ENCODE measurements around the gene KLHL7. TPM values are rescaled to one million over a fixed set of nuclear protein-coding genes. Genes with fewer than 3 reads are reported as not detected.
"Not testable (repeated sequence)": the region's sequence is repeated elsewhere in the genome, so short reads cannot be mapped to it uniquely, and the experiment has no call there.

KLHL7 gene
- total RNA-seq, 3 donors from 2014 or later: 17.0 to 20.2 (median 18.1) TPM

- ATAC-seq: no peak
- H3K9me3 Mint-ChIP-seq: no peaks in the 10 kb centered on the region
- DNase-seq: no peak
Observed at GRCh38 chr7:23183279-23184012, 77.9 kb downstream of the KLHL7 start.

DNA sequence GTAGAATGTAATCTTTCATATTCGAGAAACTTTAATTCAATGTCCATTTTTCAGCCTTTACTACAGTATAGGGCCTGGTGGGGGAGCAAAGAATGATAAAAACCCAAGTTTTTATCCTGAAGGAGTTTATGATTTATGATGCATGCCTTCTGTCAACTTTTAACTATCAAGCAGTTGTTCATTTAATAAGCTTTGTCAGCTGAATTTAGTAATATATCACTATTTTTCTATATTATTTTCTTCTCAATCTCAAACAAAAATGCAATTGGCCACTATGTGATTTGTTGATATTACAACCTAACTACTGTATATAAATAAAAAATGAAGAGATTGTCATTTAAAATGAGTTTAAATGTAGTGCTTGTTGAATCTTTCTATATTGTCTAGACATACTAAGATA, 78.7 kb downstream of the KLHL7 start:
- Mint-ChIP-seq H3K9me3 (no peaks in the 10 kb centered on the region), H3K27me3 (ENCODE audit: low read depth) (no peaks in the 10 kb centered on the region), H3K4me1 (ENCODE audit: low read depth) (peaks cover 37% of the 10 kb centered on the region), H3K36me3 (ENCODE audit: insufficient read depth) (peaks cover 13% of the 10 kb centered on the region), H3K4me3 (peak overlapping the region; percentile 70)
- ATAC-seq (no peak), DNase-seq (no peak)

More at GRCh38 chr7:23183279-23184012, 77.9 kb downstream of the KLHL7 start:
- Mint-ChIP-seq H3K4me1 (ENCODE audit: low read depth) (peaks cover 37% of the 10 kb centered on the region), H3K4me3 (peak overlapping the region; percentile 89), H3K36me3 (ENCODE audit: insufficient read depth) (peaks cover 11% of the 10 kb centered on the region), H3K27me3 (ENCODE audit: low read depth) (no peaks in the 10 kb centered on the region)

- ATAC-seq: no peak
- no peaks in the 10 kb centered on the region for H3K27me3 Mint-ChIP-seq (ENCODE audit: low read depth)
- peaks cover 15% of the 10 kb centered on the region for H3K36me3 Mint-ChIP-seq (ENCODE audit: insufficient read depth)
- peaks cover 37% of the 10 kb centered on the region for H3K4me1 Mint-ChIP-seq (ENCODE audit: low read depth)
- H3K9me3 Mint-ChIP-seq: no peaks in the 10 kb centered on the region
- H3K4me3 Mint-ChIP-seq: no peak overlapping the region
- DNase-seq: no peak
Observed at GRCh38 chr7:23184709-23185359, 79.2 kb downstream of the KLHL7 start.

- Mint-ChIP-seq H3K9me3 (no peaks in the 10 kb centered on the region), H3K4me1 (ENCODE audit: low read depth) (peaks cover 30% of the 10 kb centered on the region), H3K27me3 (ENCODE audit: low read depth) (no peaks in the 10 kb centered on the region), H3K36me3 (ENCODE audit: insufficient read depth) (peaks cover 18% of the 10 kb centered on the region), H3K4me3 (no peak overlapping the region)
- ATAC-seq (no peak), DNase-seq (no peak)
Observed at GRCh38 chr7:23185980-23186379, 80.4 kb downstream of the KLHL7 start.

DNA sequence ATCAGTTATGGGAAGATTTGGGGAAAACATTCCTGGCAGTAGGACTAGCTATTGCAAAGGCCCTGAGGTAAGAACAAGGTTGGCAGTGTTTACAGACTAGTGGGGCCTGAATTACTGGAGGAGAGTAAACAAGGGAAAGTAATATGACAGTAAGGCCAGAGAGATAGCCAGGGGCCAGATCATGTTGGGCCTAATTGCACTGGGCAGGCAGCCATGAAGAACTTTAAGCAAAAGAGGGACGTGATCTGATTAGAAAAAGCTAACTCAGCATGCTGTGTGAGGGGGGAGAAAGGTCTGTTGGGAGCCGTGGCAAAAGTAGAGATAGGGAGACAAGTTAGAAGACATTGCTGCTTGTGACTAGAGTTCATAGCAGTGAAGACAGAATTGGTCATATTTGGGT, 85.4 kb downstream of the KLHL7 start:
- Mint-ChIP-seq H3K27me3 (ENCODE audit: low read depth) (no peaks in the 10 kb centered on the region), H3K4me3 (no peak overlapping the region)

GRCh38 chr7:23193650-23194227, 88.2 kb downstream of the KLHL7 start:
- H3K9me3 Mint-ChIP-seq; ATAC-seq; H3K27me3 Mint-ChIP-seq (ENCODE audit: low read depth); H3K4me3 Mint-ChIP-seq; DNase-seq; H3K4me1 Mint-ChIP-seq (ENCODE audit: low read depth): not testable (repeated sequence)
- H3K36me3 Mint-ChIP-seq (ENCODE audit: insufficient read depth): peaks cover 33% of the 10 kb centered on the region

More for the DNA sequence above, 85.4 kb downstream of the KLHL7 start:
- ATAC-seq (no peak), DNase-seq (no peak)
- no peaks in the 10 kb centered on the region for H3K9me3 Mint-ChIP-seq
- peaks cover 27% of the 10 kb centered on the region for H3K36me3 Mint-ChIP-seq (ENCODE audit: insufficient read depth)
- H3K4me1 Mint-ChIP-seq (ENCODE audit: low read depth): peaks cover 2% of the 10 kb centered on the region

DNA sequence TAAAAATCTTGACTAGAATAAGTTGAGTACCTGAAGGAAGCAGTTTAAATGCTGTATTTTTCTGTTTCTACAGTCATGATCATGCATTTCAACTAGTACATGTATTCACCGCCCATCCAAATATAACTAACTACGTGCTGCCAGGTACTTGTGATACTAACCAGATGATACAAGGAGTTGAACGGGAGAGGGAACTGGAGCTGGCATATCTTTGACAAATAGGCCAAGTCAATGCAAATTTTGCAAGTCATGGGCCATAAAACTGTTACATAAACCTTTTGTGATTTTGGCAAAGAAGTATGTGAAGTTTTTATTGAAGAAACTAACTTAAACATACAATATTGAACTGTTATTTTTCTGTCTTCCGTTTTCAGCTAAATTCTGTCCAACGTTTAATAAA, 90.7 kb downstream of the KLHL7 start:
- H3K4me3 Mint-ChIP-seq: no peak overlapping the region
- H3K4me1 Mint-ChIP-seq (ENCODE audit: low read depth): no peaks in the 10 kb centered on the region
- ATAC-seq (no peak), DNase-seq (no peak)
- H3K36me3 Mint-ChIP-seq (ENCODE audit: insufficient read depth): peaks cover 36% of the 10 kb centered on the region
- H3K9me3 Mint-ChIP-seq: no peaks in the 10 kb centered on the region
- no peaks in the 10 kb centered on the region for H3K27me3 Mint-ChIP-seq (ENCODE audit: low read depth)

GRCh38 chr7:23197745-23198144, 92.2 kb downstream of the KLHL7 start:
- not testable (repeated sequence) for DNase-seq; H3K4me1 Mint-ChIP-seq (ENCODE audit: low read depth); ATAC-seq; H3K27me3 Mint-ChIP-seq (ENCODE audit: low read depth); H3K4me3 Mint-ChIP-seq; H3K9me3 Mint-ChIP-seq
- H3K36me3 Mint-ChIP-seq (ENCODE audit: insufficient read depth): peaks cover 37% of the 10 kb centered on the region

- Mint-ChIP-seq H3K9me3 (no peaks in the 10 kb centered on the region), H3K4me1 (ENCODE audit: low read depth) (no peaks in the 10 kb centered on the region), H3K36me3 (ENCODE audit: insufficient read depth) (peaks cover 46% of the 10 kb centered on the region), H3K4me3 (no peak overlapping the region), H3K27me3 (ENCODE audit: low read depth) (peaks cover 4% of the 10 kb centered on the region)
- ATAC-seq: no peak
- DNase-seq: no peak
Observed at GRCh38 chr7:23200331-23200730, 94.7 kb downstream of the KLHL7 start.

DNA sequence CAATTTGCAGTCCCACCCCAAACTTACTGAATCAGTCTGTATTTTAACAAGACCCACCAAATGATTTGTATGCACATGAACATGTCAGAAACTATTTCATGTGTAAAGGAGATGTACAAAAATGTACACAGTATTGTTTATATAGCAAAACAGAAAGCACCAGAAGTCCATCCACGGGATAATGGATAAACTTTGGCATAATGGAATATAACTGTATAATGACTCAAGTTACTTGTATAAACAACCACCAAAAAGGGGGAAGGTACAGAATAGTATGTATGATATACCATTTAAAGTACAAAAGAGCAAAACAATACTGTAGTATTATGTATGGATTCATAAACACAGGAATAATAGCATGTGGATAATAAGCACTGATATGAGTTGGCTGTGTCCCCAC, 98.7 kb downstream of the KLHL7 start:
- peaks cover 4% of the 10 kb centered on the region for H3K4me1 Mint-ChIP-seq (ENCODE audit: low read depth)
- no peaks in the 10 kb centered on the region for H3K9me3 Mint-ChIP-seq
- H3K27me3 Mint-ChIP-seq (ENCODE audit: low read depth): peaks cover 16% of the 10 kb centered on the region
- peaks cover 31% of the 10 kb centered on the region for H3K36me3 Mint-ChIP-seq (ENCODE audit: insufficient read depth)
- DNase-seq: no peak
- no peak for ATAC-seq
- no peak overlapping the region for H3K4me3 Mint-ChIP-seq

DNA sequence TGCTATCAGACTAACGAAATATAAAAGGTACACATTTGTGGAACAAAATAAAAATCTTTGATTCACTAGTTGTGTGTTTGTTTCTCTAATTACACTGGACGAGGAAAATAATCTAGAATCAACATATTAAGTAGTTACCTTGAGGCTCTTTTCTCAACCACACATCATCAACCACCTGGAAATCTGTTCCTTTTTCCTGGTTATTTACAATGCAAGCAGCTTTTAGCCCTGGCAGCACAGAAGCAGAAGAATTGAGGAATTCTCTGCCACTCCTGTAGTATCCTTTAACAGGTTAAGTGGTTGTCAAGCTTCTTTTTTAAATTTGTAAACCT, 100.0 kb downstream of the KLHL7 start:
- Mint-ChIP-seq H3K9me3 (no peaks in the 10 kb centered on the region), H3K4me3 (peak overlapping the region; percentile 31), H3K27me3 (ENCODE audit: low read depth) (peaks cover 16% of the 10 kb centered on the region), H3K4me1 (ENCODE audit: low read depth) (peaks cover 4% of the 10 kb centered on the region), H3K36me3 (ENCODE audit: insufficient read depth) (peaks cover 21% of the 10 kb centered on the region)
- DNase-seq (no peak), ATAC-seq (no peak)

DNA sequence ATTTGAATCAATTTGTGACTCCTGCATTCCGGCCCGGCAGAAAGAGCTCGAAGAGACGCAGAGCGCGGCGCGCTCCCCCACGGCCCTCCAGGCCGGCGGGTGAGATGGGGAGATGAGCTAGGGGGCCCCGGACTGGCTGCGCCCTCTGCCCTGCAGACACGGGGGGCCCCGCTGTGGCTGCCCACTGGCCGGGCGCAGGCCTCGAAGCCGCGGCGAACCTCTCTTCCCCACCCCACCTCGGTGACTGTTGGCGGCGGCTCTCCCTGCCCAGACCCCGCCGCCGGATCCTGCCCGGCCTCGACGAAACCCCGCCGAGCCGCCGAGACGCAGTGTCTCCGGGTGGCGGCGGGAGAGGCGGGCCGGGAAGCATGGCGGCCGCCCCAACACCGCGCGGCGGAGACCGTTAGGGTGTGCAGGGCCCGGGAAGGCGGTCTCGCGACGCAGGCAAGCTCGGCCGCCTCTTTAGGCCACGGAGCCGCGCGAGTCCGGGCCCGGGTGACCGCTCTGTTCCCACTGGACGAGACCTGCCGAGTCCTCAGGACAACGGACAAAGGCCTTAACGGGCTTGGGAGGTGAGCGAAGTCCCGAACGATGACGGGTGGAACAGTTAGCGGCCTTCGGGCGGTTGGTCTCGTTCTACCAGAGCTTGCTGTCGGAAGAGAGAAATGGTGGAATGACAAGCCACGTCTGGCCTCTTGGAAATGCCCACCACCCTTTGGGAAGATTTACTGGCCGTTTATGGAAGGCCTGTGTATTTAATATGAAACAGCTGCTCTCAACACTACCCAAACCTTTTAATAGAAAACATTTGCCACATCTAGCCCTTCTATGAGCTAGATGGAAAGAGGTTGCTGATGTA, 100.6 kb downstream of the KLHL7 start:
- ATAC-seq (peak; percentile 55 to 70), DNase-seq (no peak)
- peaks cover 16% of the 10 kb centered on the region for H3K27me3 Mint-ChIP-seq (ENCODE audit: low read depth)
- H3K4me3 Mint-ChIP-seq: peak overlapping the region; percentile 31
- H3K9me3 Mint-ChIP-seq: no peaks in the 10 kb centered on the region
- peaks cover 21% of the 10 kb centered on the region for H3K36me3 Mint-ChIP-seq (ENCODE audit: insufficient read depth)
- H3K4me1 Mint-ChIP-seq (ENCODE audit: low read depth): peaks cover 4% of the 10 kb centered on the region

- H3K27me3 Mint-ChIP-seq (ENCODE audit: low read depth): peaks cover 16% of the 10 kb centered on the region
- ATAC-seq: no peak
Observed at GRCh38 chr7:23207021-23207420, 101.4 kb downstream of the KLHL7 start.

GRCh38 chr7:23207884-23208283, 102.3 kb downstream of the KLHL7 start:
- Mint-ChIP-seq H3K4me1 (ENCODE audit: low read depth) (peaks cover 4% of the 10 kb centered on the region), H3K36me3 (ENCODE audit: insufficient read depth) (peaks cover 14% of the 10 kb centered on the region), H3K4me3 (no peak overlapping the region), H3K9me3 (no peaks in the 10 kb centered on the region), H3K27me3 (ENCODE audit: low read depth) (peaks cover 16% of the 10 kb centered on the region)
- ATAC-seq (no peak), DNase-seq (no peak)

More at GRCh38 chr7:23207021-23207420, 101.4 kb downstream of the KLHL7 start:
- Mint-ChIP-seq H3K4me1 (ENCODE audit: low read depth) (peaks cover 4% of the 10 kb centered on the region), H3K36me3 (ENCODE audit: insufficient read depth) (peaks cover 14% of the 10 kb centered on the region), H3K4me3 (no peak overlapping the region), H3K9me3 (no peaks in the 10 kb centered on the region)
- no peak for DNase-seq

Data from activated T-cell treated with anti-CD3 and anti-CD28 coated beads, Interleukin-2, amount 50 U/mL, for 4 hours (primary cell).